Activated CD4-positive, alpha-beta T cell treated with anti-CD3 and anti-CD28 coated beads for 4 hours (primary cell): Measurements from ENCODE around the gene STK32A.

Experiments
- DNase-seq, 2 donors: peaks; one replicate each; pipeline ENCODE4 v3.0.0-alpha.2; 2020

The STK32A gene

DNA sequence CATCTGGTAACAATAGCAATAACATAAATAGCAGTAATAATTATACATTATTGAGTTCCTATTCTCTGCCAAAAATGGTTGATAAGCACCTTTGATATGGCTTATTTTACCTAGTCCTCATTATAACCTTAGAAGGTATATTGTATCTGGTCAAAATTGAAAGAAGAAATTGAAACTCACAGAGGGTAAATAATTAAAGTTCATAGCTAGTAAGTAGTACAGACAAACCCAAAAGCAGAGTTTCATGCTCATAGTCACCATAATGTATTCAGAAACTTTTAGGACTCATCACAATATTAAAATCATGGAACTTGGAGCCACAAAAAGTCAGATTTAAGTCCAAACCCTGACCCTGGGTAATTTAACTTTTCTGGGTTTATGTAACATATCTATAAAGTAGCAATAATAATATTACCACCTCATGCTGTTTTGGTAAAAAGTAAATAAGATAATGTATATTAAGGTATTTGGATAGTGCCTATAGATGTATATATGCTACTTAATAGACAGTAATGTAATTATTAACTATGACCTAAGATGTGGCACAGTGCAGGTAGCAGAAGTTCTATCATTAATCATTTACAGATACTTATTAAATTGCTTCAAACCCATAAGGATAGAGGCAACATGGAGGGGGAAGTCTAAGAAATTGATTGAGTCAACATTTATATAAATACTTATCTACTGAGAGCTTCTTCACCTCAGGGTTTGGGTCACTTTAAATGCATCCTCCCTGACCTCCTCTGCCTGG lies 32.4 kb downstream of the STK32A start:
- DNase-seq: no peak

DNA sequence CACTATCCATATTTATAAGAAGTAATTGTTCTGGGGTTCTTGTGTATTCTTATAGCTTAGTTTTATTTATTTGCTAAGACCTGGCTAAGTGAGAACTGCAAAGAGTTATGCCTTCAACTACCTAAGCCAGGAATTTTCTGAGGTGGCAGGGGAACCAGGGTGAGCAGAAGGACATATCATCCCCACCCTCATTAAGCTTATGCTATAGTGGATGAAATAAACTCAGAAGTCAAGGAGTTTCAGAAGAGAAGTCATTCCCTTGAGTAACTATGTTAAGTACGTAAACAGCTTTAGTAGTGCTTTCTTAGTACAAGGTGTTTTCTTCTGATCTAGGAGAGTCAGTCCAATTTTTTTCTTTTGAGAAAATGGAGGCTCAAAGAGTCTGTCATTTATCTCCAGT lies 41.7 kb downstream of the STK32A start:
- DNase-seq: no peak

- no peak for DNase-seq
Observed at GRCh38 chr5:147286296-147286695, 51.5 kb downstream of the STK32A start.

DNA sequence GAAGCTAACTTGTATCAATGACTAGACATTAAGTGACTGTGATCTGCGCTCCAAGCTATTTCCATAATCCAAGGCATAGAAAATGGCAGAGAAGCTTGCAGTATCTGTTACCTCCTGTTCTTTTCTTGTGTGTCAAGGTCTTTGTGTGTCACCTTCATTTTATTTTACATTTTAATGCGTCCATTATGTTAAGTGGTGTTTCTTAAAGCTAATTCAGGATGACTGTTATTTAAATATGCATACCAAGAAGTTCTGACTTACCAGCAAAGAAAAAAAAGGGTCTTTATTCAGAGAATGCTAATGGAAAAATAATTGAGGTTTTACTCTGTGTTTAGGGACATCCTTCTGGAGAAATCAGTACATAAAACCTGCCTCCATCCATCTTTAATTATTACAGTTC lies 52.3 kb downstream of the STK32A start:
- DNase-seq: no peak

GRCh38 chr5:147290261-147290660 lies 55.4 kb downstream of the STK32A start:
- no peak for DNase-seq

DNA sequence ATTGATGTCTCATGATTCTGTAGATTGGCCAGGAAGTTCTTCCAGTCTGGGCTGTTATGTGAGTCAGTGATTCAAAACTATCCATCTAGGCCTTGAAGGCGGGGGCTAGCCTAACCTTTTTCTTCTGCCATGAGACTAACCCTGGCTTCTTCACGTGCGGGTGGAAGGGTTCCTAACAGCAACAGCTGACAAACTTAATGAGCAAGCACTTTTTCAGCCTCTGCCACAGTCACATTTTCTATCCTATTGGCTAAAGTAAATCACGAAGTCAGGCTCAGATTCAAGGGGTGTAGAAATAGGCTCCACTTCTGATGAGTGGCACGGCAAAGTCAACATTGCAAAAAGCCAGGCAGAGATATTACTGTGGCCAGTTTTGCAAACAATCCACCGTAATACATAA lies 68.4 kb downstream of the STK32A start:
- DNase-seq: no peak

- DNase-seq: no peak
Observed at GRCh38 chr5:147303976-147304375, 69.2 kb downstream of the STK32A start.

DNA sequence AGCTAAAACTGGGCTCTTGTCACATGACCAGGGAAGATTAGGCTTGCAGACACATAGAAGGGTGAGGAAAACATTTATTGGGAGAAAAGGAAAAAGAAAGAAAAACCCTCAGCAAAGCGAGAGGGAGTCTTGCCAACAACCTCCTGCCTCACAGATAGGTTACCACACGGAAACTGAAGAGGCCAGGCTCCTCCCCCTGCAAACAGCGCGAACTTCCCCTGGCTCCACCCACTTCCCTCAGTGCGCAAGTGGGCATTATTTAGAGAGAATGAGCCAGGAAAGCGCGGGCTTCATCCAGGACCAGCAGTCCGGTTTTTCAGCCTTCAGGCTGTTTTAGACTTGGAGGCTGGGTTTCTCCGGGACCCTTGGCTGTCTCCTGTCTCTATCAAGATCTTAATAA lies 70.3 kb downstream of the STK32A start:
- no peak for DNase-seq

- no peak for DNase-seq
Observed at GRCh38 chr5:147306351-147306750, 71.5 kb downstream of the STK32A start.

- no peak for DNase-seq
Observed at GRCh38 chr5:147307170-147307569, 72.3 kb downstream of the STK32A start.

GRCh38 chr5:147309621-147310020 lies 74.8 kb downstream of the STK32A start:
- DNase-seq: no peak

DNA sequence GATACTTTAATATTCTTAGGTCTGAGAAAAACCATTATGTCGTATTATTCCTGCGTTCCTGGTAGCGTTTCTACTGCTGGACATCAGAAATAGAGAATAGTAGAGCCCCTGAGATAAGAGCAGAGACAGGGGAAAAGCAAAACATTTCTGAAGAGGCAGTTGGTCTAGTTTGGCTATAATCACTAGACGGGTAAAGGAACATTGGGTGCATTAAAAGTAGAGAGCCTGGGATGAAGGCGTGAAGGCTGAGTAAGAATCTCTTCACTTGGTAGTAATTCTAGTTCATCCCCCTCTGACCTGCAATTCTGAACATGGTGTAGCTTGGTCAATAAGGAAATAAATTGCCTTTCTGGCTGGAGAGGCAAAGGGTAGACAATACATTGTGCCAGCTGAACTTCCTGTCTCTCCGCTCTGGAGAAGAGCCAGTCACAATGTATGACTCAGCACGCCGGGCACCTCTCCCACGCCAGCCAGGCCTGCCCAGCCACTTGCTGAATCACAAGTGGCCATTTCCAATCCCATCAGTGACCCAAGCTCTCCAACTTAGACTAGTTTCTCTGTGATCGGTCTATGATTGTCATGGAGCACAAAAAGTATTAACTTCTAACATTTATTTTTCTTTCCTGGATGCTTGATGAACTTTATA lies 75.4 kb downstream of the STK32A start:
- DNase-seq: no peak

DNA sequence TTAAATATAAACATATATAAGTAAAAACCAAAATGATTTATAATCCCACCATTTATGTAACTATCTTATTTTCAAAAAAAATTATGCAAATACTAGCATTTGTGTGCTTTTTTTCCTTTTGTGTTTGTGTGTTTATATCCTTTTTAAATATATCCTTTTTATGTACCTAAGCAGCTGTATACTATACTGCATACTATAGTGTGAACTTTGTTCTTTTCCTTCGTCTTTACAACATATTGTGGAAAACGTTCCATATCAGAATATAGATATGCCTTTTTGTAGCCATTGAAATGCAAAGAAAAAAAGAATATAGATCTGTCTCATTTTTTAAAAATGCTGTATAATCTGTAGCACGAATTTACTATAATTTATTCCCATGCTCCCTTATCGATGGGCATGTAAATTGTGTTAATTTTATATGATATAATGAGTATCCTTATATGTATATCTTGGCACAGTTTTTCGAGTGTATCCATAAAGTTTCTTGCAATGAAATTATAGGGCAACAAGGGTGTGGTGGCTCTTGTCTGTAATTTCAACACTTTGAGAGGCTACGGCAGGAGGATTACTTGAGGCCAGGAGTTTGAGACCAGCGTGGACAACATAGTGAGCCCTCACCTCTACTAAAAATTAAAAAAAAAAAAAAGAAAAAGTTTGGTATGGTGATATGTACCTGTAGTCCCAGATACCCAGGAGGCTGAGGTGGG lies 83.3 kb downstream of the STK32A start:
- DNase-seq: no peak

GRCh38 chr5:147321569-147321968 lies 86.7 kb downstream of the STK32A start:
- no peak for DNase-seq

- no peak for DNase-seq
Observed at GRCh38 chr5:147327421-147327820, 92.6 kb downstream of the STK32A start.

- DNase-seq: no peak
Observed at GRCh38 chr5:147327905-147328304, 93.1 kb downstream of the STK32A start.

GRCh38 chr5:147332658-147333057 lies 97.8 kb downstream of the STK32A start:
- DNase-seq: no peak

GRCh38 chr5:147336876-147337275 lies 102.0 kb downstream of the STK32A start:
- DNase-seq: no peak

DNA sequence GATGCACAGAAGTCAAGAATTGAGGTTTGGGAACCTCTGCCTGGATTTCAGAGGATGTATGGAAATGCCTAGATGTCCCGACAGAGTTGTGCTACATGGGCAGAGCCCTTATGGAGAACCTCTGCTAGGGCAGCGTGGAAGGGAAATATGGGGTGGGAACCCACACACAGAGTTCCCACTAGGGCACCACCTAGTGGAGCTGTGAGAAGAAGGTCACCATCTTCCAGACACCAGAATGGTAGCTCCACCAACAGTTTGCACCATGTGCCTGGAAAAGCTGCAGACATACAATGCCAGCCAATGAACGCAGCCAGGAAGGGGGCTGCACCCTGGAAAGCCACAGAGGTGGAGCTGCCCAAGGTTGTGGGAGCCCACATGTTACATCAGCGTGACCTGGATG lies 104.5 kb downstream of the STK32A start:
- DNase-seq: no peak

DNA sequence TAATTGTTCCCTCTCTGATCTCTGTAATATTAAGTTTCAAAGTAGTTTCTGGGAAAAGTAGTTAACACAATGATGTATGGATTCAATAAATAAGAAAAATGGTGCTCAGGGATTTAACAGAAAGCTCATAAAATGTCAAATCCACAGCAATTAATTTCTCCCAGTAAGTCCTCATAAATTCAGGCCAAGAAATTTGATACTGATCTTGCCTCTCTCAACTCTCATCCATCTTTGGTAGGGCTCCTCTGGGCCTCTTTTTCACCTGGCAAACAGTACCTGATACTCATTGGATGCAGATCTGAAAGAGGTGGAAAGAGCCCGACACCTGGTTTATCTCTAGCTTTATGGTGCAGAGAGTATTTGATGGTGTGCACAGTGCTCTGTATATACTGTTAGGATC lies 106.1 kb downstream of the STK32A start:
- DNase-seq: no peak

GRCh38 chr5:147341345-147341744 lies 106.5 kb downstream of the STK32A start:
- DNase-seq: no peak

DNA sequence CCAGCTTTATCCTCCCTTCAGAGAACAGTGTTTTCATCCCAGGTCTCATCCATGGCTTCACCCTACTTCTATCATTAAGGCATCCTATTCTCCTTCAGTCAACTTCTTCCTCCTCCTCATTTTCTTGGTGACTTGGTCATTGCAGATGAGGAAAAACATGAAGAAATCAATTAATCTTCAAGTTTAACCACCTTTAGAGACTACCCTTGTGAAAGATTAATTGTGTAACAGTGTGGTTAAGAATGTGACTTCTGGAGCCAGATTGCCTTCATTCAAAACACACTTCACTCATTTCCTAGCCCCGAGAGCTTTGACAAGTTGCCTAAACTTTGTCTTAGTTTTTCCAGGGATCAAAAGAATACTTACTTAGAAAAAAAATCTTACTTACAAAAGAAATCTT lies 110.0 kb downstream of the STK32A start:
- DNase-seq: no peak

GRCh38 chr5:147346006-147346561 lies 111.3 kb downstream of the STK32A start:
- DNase-seq: no peak

- no peak for DNase-seq
Observed at GRCh38 chr5:147348046-147348445, 113.2 kb downstream of the STK32A start.
